AG09319 (cell line): ENCODE results near the gene VIL1.

ENCODE experiments used
- DNase-seq: peaks from one replicate; pipeline ENCODE4 v3.0.0-alpha.2; 2010; ENCODE audit warnings: low read depth; ENCODE audit errors: extremely low read depth
- CTCF ChIP-seq: IDR thresholded peaks from 2 replicates; pipeline ENCODE4 v1.5.1; 2011; ENCODE audit warnings: low read depth, mild to moderate bottlenecking, inconsistent platforms, low read length, moderate library complexity

The VIL1 gene

GRCh38 chr2:218479595-218479994, 60.7 kb downstream of the VIL1 start:
- DNase-seq, result no peak
- TF ChIP-seq CTCF, result no peak

GRCh38 chr2:218482651-218483050, 63.7 kb downstream of the VIL1 start:
- no peak for DNase-seq
- no peak for TF ChIP-seq CTCF

- no peak for TF ChIP-seq CTCF
- no peak for DNase-seq
Observed at GRCh38 chr2:218485986-218486667, 67.2 kb downstream of the VIL1 start.

- no peak for TF ChIP-seq CTCF
- DNase-seq, result no peak
Observed at GRCh38 chr2:218500501-218501060, 81.7 kb downstream of the VIL1 start.

GRCh38 chr2:218501665-218502064, 82.7 kb downstream of the VIL1 start:
- no peak for DNase-seq
- TF ChIP-seq CTCF, result no peak
